Endometrium (tissue), 2 donors: Measurements from ENCODE around the gene ST6GAL1.
"Not testable (repeated sequence)": the region's sequence is repeated elsewhere in the genome, so short reads cannot be mapped to it uniquely, and the experiment has no call there.

Experiments
- FAIRE-seq: peaks from 2 replicates; lab custom pipeline; 2012; peaks lifted over from hg19 to GRCh38; lab: Jason Lieb, UNC
- donor health status: control.
- donor health status: control.

The ST6GAL1 gene

DNA sequence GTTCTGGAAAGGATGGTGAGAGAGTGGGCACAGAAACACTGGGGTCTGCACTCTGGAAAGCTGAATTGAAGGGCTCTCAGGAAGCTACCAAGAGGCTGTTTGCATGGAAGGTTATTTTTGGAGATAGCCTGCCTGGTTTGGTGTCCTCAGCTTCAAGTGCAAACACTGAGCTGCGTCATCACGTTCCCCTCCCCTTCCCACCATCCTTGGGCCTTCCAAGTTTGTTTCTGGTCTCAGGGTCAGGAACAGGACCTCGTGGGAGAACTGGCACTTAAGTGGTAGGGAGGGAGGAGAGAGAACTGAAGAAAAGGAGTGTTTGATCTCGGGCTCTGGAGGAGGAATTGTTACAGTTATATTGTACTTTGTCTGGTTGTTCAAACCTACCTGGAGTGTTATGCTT, 10.6 kb downstream of the ST6GAL1 start:
- no peak for FAIRE-seq

DNA sequence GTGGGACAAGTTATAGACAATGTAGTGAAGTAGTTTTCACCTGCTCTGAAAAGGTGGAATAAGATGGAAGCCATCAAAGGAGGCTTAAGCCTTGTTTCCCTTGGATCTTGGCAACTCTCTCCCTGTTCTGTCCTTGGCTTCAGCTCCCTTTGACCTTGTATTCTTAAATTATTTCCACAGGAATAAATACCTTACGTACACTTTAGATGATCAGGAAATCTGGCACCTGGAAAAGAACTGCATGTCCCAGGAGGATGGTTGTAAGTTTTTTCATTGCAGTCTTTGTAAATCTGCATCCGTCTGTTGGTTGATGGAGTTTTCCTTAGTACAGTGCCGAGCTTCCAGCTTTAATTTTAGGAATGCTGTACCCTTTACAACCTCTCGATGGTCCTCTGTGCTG, 11.8 kb downstream of the ST6GAL1 start:
- FAIRE-seq = no peak

DNA sequence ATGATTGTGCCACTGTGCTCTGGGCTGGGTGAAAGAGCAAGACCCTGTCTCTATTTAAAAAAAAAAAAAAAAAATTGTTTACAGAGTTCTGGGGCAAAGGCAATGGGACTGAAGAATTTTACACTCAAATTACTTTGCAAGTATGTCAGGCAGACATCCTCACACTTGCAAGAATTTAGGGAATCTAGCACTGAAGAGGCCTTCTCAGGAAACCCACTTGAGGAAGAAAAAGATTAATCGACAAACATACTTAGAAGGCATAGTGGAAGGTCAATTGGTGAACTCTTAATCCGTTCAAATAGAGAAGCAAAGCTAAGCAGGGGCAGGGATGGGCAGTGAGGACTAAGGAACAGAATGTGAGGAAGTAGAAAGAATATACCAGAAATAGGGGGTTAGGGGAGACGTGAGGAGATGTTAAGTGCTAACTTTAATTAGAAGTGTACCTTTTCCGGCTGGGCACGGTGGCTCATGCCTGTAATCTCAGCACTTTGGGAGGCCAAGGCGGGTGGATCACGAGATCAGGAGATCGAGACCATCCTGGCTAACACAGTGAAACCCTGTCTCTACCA, 15.0 kb downstream of the ST6GAL1 start:
- no peak for FAIRE-seq

DNA sequence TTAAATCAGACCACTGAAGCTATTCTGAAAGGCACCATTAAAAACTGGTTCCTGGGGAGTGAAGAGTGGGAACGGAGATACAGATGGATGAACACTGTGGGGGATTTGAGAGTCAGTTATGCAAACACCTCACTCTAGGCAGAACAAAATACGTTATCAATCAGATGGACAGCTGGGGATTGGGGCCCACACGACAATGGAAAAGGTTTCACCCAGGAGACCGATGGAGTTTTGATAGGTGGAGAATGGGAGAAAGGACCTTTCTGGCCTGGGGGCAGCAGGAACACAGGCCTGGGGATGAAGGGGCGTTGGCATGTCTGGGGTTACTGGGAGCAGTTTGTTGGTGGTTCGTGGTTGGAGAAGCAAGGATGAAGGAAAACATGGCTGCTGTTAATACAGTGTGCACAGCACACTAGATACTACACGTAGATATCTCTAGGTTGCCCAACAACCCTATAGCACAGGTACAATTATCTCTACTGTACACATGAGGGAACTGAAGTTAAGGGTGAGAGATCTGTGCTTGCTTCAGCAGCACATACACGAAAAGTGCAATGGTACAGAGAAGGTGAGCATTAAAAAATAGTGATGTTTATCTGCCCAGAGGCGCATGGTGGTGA, 16.5 kb downstream of the ST6GAL1 start:
- no peak for FAIRE-seq

DNA sequence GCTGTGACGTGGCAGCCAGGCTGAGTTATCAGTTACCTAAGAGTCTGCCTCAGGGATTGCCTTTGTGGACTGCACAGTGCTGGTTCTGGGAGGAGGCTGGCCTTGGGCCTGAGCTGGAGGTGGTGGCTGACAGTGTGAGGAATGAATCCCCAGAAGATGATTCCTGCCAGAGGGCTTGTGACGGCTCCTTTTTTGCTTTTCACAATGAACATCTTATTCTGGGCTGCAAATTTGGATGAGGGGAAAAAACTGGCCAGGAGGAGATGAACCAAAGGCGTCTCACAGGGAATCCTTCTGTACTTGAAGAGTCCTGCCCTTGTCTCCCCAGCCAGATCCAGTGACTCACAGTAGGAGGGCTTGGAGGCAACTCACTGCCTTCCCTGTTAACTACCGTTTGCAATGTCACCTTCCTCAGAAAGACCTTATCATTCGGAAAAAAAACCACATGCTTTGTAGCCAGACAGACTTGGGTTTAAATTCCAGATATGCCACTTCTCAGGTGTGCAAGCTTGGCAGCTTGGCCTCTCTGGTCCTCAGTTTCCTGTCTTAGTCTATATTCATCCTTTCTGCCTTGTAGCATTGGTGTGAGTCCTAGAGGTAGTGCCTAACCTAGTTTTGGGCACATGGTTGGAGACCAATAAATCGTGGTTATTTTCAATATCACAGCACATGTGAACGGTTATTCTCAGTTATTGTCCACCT, 19.1 kb downstream of the ST6GAL1 start:
- FAIRE-seq = no peak

DNA sequence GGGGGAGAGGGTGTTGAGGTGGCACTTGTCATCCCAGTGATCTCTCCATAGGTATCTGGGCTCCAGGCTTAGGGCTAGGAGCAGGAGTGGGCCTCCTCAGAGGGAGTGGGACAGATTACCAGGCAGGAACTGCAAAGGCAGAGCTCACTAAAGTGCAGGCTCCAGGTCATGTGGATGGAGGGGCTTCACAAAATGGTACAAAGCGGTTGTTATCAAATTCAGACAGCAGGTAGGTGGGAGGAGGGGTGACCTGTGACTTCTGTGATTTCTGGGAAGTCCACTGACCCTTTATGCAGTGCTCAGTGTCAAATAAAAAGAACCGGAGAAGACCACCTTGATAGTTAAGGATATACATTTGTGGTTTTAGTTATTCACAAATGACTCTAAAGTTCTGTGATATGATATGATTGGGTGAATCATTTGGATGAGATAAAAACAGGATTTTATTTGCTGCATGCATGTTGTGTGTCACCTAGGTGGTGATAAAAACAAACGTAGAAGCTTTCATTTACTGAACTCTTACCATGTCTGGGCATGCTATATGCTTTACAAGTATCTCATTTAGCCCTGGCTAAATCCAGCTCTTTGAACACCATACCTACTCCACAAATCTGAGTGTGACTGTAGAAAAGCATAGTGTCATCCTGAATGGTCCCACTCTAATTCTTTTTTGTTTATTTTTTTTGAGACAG, 20.2 kb downstream of the ST6GAL1 start:
- no peak for FAIRE-seq

DNA sequence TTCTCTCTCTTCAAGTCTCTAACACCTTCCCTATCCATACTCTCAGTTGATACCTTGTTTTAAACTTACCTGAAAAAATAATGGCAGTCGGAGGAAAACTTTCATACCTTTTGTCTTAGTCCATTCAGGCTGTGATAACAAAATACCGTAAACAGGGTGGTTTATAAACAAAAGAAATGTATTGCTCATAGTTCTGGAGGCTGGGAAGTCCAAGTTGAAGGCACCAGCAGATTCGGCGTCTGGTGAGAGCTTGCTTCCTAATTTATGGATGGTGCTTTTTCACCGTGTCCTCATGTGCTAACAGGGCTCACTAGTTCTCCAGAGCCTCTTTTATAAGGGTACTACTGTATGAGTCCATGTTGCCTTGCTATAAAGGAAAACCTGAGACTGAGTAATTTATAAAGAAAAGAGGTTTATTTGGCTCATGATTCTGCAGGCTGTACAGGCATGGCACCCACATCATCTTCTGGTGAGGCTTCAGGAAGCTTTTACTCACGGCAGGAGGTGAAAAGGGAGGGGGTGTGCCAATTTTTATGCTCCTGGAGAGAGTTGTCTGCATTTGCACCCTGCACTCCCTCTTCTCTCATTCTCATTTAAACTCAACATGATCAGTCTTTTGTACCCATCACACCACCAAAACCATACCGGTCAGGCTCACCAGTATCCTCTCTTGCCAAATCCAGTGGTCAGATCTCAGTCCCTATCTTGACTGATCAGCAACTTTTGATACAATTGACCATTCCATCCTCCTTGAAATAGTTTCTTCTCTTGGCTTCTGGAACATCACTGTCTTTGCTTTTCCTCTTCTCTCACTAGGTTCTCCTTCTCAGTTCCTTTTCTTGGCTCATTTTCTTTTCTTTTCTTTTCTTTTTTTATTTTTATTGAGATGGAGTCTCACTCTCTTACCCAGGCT, 21.6 kb downstream of the ST6GAL1 start:
- FAIRE-seq = no peak

DNA sequence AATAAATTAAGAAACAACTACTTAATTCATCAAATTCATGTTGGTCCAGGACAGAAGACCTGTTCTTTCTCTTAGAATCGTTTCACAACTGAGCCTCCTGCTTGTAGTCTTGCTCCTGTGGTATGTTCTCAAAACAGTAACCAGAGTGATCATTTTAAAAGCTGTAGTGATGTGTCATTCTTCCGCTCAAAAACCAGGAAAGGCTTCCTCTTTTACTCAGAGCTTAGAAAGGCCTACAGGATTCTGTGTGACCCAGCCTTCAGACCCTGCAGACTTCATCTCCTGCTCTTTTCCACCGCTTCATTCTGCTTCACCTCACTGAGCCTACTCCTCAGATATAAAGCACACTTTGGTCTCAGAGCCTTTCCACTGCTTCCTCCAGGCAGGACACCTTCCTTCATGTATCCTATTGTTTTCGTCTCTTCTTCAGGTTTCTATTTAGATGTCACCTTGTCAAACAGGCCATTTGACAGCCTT, 22.7 kb downstream of the ST6GAL1 start:
- no peak for FAIRE-seq

DNA sequence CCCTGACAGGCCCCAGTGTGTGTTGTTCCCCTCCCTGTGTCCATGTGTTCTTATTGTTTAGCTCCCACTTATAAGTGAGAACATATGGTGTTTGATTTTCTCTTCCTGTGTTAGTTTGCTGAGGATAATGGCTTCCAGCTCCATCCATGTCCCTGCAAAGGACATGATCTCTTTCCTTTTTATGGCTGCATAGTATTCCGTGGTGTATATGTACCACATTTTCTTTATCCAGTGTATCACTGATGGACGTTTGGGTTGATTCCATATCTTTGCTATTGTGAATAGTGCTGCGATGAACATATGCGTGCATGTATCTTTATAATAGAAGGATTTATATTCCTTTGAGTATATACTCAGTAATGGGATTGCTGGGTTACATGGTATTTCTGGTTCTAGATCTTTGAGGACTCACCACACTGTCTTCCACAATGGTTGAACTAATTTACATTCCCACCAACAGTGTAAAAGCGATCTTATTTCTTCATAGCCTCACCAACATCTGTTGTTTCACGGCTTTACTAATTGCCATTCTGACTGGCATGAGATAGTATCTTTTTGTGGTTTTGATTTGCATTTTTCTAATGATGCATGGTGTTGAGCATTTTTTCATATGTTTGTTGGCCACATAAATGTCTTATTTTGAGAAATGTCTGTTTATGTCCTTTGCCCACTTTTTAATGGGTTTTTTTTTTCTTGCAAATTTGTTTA, 23.8 kb downstream of the ST6GAL1 start:
- FAIRE-seq = not testable (repeated sequence)

DNA sequence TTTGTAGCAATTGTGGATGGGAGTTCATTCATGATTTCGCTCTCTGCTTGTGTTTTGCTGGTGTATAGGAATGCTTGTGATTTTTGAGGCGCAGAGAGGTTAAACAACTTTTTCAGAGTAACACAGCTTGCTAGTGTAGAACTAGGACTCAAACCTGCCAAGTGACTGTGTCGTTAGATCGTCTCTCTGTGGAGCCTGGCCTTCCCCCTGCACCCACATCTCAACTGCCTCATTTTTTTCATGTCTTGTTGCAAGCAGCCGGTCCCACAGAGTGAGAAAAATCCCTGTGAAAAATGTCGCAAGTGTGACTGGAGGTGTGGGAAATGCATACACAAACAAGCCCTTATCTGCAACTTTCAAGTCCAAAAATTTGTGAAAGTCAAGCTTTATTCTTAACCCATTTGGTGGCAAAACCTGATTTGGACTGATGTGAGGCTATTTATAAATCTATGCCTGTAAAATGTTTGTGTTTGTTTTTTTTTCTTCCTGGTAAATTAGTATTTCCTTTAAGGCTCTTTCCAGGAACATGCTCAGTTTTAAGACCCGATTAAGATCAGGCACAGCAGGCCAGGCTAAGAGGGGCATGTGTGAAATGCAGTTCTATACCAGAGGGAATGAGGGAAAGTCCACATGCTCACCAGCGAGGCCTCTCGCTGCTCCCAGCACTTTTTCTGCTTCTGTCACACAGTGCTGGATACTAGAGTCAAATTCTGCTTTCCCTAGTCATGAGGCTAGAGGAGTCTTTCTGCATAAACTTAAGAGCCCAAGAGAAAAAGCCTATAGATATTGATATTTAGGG, 25.8 kb downstream of the ST6GAL1 start:
- no peak for FAIRE-seq

DNA sequence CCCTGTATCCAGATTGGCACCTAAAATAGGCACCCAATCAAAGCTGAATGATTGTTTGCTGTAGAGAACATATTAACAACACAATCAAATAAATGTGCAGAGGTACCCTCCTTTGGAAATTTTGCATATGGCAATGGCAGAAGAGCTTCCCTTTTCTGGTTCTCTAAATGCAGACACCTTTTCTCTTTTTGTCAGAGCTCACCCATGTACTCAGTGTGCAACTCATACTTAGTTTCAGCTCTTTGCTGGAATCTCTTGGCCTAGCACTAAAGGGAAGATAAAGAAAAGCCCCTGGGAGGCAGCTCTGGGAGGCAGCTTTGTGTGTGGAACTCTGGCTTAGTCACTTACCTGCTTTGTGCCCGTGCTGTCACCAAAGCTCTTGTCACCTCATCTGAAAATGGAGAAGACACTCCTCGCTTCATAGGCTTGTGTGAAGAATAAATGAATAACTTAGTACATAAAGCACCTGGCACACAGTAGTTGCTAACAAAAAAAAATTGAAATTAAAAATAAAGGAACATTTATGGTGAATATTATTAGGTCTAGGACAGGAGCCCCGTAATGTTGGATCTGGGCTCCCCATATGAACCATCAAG, 28.8 kb downstream of the ST6GAL1 start:
- no peak for FAIRE-seq

DNA sequence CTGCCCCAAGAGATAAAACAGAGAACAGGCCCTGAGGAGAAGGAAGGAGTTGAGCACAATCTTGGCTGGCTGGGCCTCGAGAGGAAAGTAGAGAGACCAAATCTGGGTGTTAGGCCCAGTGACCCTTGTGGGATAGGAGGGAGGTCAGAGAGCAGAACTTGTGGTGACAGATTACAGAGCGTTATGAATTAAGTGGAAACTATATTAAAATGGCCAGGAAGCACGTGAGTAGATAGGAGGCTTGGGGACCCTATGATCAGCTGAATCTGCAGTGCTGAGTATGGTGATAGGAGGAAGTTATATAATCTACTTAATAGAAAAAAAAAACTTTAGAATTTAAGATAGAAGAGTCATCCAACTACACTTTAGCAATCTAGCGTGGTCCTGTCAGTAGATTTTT, 30.0 kb downstream of the ST6GAL1 start:
- no peak for FAIRE-seq

DNA sequence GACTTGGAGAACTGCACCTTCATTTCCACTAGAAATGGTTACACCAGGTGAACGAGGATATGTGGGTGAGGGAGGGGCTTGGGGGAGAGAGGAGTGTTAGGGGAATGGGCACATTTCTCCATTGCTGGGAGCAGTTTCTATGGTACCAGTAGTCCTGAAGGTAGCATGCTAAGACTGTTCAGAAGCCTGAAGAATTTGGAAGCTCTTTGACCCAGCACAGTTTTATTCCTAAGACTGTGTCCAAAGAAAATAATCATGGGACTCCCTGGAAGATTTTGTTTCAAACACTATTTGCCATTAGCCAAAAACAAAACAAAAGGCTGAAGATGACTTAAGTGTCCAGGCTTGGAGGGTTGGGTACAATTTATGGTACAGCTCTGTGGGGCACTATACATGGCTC, 32.1 kb downstream of the ST6GAL1 start:
- no peak for FAIRE-seq

DNA sequence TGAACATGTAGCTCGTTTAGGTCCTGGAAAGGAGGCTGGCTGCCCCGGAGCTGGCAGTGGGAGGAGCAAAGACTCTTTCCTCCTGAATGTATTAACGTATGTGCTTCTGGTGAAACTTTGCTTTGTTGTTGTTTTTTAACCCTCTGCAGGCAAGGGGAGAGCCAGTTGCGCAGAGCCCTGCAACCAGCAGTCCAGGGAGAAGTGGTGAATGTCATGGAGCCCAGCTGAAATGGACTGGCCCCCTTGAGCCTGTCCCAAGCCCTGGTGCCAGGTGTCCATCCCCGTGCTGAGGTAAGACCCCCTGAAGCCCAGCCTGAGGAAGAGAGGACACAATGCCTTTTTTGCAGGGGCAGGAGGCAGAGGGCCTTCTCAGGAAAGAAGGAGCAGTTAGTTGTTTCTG, 33.3 kb downstream of the ST6GAL1 start:
- no peak for FAIRE-seq

DNA sequence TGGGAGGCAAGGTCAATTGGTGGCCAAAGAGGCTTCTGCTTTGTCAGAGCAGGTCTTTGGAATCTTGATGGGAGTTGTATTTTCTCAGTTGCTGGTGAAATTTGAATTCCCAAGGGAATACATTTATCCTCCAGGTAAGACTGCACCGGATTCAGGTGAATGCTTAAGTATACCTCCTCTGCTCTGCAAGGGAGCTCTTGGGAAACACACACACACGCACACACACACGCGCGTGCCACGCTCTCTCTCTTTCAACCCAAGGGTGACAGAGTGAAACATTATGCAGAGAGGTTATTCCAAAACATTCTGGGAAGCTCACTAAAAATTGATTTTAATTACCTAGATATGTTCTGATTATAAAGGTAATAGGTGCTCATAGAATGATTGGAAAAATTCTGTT, 33.7 kb downstream of the ST6GAL1 start:
- no peak for FAIRE-seq

DNA sequence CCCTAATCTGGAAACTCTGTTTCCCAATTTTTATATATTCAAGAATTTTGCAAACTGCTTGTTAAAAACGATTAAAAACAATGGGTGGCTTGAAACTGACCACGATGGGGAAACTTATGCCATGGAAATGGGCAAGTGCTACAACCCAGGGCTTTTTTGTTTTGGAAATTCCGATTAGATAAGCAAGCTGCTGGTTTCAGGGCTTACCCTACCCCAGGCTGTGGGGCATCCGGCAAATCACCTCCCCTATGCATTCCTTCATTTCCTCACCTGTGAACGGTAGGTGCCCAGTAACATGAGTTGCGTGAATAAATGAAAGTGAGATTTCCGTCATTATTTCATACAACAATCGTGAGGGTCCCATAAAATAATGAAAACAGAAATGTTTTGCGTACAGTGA, 34.3 kb downstream of the ST6GAL1 start:
- FAIRE-seq = no peak

DNA sequence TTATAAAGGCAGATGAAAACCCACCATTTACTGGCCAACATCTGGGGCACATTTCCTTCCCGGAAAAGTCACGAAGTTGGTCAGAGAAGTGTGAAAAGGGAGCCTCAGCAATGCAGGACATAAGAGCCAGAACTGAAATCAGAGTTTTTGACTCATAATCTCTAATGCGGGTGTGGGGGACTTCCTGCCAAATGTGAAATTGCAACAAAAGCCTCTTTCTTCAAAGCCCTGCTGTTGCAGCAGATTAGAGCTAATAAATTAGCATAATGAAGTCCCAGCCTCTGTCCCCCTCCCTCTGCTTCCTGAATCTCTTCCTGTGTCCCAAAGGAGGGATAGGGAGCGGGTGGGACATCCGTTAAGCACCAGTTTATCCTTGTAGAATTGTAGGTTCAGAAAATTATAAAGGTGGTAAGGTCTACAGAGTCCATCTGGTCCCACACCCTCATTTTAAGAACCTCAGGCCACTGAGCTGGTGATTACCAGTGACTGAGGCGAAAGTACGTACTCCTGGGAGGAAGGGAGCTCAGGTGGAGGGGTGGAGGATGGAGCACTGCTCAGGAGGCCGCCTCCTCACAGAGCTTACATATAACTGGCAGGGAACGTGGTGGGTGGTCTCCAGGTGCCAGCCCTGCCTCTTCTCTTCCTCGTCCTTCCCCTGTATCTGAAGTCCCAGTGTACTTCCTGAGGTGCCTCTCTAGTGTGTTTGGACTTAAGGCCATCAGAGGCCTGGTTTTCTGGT, 35.0 kb downstream of the ST6GAL1 start:
- FAIRE-seq = no peak

DNA sequence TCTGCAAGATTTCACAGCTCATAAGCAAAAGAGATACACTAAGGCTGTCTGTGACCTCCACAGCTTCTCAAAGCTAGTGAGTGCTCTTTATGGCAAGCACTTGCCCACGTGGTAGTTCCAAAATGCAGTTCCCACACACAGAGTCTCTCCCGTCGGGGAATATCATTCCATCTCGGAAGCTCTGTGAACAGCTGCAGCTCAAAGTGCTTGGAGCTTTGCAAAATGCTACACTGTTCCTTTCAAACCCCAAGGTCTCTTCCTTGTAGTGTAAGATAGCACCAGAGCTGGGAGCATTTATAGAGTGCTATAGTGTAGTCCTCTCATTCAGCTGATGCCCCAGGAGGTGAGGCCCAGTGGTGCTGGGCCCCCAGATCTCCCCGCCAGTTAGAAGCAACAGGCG, 36.1 kb downstream of the ST6GAL1 start:
- FAIRE-seq = no peak

DNA sequence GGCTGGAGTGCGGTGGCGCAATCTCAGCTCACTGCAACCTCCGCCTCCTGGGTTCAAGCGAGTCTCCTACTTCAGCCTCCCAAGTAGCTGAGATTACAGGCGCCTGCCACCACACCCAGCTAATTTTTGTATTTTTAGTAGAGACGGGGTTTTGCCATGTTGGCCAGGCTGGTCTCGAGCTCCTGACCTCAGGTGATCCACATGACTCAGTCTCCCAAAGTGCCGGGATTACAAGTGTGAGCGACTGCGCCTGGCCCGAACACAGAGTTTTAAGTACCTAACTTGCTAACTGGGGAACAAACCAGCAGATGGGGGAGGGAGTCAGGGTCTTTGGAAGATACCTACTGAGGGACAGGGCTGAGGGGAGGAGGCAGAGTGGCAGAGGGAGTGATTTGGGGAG, 36.9 kb downstream of the ST6GAL1 start:
- not testable (repeated sequence) for FAIRE-seq
